Suppressor macrophage treated with lipopolysaccharide for 1 hour (primary cell): ENCODE measurements around the gene MBOAT1.

Source experiments
- DNase-seq, 3 donors: peaks; one replicate each; pipeline ENCODE4 v3.0.0-alpha.2; 2020 to 2022

The MBOAT1 gene

DNA sequence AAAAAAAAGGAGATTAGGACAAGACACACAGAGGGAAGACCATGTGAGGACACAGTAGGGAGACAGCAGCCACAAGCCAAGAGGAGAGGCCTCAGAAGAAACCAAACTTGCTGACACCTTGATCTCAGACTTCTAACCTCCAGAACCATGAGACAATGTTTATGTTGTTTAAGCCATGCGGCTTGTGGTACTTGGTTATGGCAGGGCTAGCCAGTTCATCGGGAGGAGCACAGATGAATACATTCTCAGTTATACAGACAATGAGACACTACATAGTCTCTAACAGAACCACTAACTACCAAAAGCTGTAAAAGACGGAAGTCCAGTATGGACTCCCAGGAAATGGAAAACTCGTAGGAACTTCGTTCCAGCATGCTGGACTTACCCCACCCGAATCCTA, 116.8 kb downstream of the MBOAT1 start:
- no peak for DNase-seq

GRCh38 chr6:20092071-20092566, 120.2 kb downstream of the MBOAT1 start:
- peak; percentile 44 to 72 (median 65) for DNase-seq

DNA sequence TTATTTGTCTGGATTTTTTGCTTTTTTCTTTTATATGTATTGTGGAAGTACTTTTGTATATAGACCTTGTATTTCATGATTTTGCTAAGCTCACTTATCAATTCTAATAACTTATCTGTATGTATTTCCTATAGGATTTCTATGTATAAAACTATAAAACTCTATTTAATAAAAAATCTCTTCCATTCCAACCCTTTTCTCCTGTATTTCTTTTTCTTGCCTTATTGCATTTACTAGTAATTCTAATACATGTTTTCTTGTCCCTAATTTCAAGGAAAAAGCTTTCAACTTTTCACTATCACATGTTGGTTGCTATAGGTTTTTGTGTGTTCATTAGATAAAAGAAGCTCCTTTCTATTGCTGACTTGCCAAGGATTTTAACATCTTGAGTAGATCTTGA, 125.3 kb downstream of the MBOAT1 start:
- DNase-seq = no peak

- no peak for DNase-seq
Observed at GRCh38 chr6:20085817-20086216, 126.5 kb downstream of the MBOAT1 start.

GRCh38 chr6:20084411-20084810, 127.9 kb downstream of the MBOAT1 start:
- DNase-seq = no peak

DNA sequence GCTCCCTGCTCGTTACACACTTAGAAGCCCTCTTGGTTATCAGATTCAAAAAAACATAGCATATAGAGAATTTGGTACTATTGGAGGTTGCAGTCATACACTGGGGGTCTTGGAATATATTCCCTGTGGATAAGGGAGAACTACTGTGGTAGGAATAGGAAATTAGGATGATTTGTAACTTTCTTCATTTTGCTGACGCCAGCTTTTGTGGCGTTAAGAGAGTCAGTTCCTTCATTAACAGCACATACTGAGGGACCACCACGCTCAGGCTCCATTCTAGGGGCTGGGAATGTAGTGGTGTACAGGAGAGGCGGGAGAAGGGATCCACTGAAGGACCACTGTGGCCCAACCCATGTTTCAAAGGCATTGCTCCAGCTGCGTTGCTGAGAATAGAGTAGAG, 140.3 kb downstream of the MBOAT1 start:
- DNase-seq = no peak

DNA sequence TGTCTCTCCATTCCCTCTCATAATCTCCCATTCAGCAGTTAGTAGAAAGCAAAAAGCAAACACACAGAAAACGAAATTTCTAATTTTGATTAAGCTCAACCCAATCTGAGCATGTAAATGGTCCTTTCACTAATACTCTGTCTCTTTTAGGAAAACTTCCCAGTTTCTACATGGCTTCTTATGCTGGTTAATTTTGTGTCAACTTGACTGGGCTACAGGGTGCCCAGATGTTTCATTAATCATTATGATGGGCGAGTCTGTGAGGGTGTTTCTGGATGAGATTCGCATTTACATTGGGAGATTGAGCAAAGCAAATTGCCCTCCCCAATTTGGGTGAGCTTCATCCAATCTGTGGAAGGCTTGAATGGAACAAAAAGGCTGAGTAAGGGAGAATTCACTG, 142.2 kb downstream of the MBOAT1 start:
- DNase-seq = peak in 1 of 3 donors; percentile 17

DNA sequence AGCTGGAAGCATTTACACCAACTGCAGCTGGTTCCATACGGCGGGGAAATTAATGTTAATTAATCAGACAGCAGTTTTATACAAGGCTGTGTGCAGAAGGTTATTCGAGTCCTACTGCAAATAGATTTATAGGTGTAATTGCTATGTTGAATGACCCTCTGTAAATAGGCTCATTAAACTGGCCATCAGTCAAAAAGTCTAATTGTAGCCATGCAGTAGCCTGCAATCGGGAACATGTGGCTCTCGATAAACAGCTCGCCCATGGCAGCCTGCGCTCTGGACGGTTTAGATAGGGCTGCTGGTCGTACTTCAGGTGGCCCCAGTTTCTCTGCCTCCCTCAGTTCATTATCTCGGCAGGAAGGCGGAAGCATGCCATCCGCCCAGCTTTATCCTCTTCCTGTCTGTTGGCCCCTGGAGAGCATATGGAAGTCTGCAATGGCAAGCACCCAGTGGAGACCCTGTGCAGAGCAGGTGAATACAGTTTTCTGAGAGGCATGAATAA, 143.2 kb downstream of the MBOAT1 start:
- DNase-seq = peak in 1 of 3 donors; percentile 1

DNA sequence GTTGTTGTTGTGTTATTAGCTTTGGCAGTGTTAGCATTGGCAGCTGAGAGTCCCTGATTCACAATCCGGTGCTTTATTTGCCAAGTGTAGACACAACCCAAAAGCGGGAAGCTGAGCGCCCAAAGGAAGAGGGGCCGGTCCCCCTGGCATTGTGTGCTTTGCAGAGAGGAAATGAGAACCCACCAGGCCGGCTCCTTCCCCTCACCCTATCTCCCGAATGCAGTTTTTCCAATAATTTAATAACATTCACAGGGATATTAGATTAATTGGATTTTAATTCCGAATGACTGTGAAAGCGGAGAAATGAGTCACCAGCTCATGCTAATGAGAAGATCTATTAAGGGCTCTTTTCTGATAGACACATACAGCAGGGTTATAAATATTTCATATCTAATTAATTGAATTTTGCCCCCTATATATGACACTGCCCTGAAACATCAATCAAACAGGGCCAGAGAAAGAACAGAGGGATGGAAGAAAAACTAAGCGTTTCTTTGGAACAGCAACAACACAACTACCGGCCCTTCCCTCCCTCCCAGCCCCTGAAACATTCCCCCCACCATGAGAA, 143.8 kb downstream of the MBOAT1 start:
- DNase-seq = peak in 1 of 3 donors; percentile 15

- no peak for DNase-seq
Observed at GRCh38 chr6:20061952-20062351, 150.3 kb downstream of the MBOAT1 start.

DNA sequence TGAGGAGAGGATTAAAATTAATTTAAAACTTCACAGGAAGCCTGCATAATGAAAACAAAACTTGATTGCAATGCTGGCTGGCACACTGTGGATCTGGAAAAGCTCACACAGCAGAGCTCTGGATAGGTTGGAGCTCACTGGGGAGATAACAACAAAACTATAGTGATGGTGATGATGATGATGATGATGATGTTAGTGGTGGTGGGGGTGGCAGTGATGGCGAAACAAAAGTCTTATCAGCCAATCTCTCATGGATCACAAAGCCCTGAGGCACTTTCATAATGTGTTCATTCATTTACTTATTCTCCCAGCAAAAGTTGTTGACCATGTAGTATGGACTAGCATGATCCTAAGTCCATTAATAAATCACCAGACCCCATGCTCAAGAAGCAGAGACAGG, 152.0 kb downstream of the MBOAT1 start:
- DNase-seq = no peak

DNA sequence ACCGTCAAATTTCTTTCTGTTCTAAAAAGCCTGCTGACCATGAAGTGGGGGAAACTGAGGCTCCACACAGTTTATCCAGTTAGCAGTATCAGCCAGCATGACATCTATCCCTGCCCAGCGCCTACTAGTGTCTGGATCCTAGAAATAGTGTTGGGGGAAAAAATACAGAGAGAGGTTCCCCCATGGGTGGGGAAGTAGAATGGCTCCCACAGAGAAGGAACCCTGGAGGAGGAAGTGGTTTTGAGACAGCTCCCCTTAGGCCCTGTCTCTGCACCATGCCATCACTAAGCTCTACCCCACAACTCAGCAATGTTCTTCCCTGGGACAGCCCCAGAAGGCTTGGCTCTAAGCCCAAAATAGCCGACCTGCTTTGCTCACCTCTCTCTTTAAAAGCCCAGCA, 153.4 kb downstream of the MBOAT1 start:
- DNase-seq = peak; percentile 16 to 33 (median 29)

GRCh38 chr6:20058121-20058905, 154.0 kb downstream of the MBOAT1 start:
- no peak for DNase-seq

DNA sequence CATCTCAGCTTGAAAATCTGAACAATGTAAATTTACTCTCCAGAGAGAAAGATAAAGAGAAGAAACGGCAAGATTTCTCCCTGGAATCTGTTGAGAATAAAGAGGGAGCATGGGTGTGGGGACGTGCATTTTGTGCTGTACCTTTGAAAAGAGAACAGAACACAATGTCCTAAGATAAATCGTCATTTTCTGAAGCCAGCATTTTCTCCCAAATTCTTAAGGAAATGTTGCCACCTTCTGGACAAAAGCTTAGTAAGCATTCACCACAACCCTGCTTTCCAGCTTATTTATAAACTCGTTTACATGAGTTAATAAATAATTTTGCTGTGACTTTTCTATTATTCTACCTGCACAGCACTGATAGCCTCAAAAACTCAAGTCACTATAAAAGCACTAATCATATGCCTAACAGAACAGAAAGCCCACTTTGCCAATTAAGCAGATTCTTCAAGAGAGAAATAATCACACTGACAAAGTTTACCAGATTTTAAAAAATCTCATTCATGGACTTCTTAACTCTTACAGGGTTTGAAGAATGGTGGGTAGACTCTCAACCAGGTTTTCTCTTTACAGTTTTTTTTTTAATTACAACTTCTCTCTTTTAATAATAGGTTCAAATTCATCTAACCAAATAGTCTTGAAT, 155.8 kb downstream of the MBOAT1 start:
- DNase-seq = peak; percentile 27 to 53 (median 30)

DNA sequence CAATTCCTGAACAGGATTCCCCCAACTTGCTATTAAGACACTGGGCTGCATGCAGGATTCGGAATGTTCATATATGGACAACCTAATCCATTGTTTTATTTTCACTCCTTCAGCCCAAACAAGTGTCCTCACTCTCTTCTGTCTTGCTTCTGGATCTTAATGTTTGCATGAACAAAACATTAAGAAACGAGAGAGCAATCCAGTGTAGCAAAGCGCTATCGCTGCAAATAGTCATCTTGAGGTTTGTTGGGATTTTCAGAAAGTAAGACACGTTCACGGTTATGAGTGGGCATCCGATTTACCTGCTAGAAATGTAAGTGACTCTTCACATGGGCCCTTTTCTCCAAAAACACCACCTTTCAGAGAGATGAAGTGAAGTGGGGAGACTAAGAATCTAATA, 156.4 kb downstream of the MBOAT1 start:
- no peak for DNase-seq
